Stimulated activated memory B cell treated with anti-CD40 and anti-IgM and Interleukin-4, amounts not matched to agents 10 μg/mL and 1 μg/mL and 100 μg/mL, for 72 hours (primary cell): ENCODE measurements around the gene ANKH.

Experiments
- ATAC-seq: fragments of 150-1000 bp; cut with Tn5 transposase; 2 replicates; pipeline ENCODE4 v1.10.0; 2021
- H3K27ac Mint-ChIP-seq: one replicate; pipeline ENCODE4 v1.8.0; 2022; ENCODE audit warnings: mild to moderate bottlenecking, mixed read lengths
- H3K27me3 Mint-ChIP-seq: one replicate; pipeline ENCODE4 v1.8.0; 2022; ENCODE audit warnings: mixed read lengths
- H3K36me3 Mint-ChIP-seq: one replicate; pipeline ENCODE4 v1.8.0; 2022; ENCODE audit warnings: mixed read lengths
- H3K4me1 Mint-ChIP-seq: one replicate; pipeline ENCODE4 v1.8.0; 2022; ENCODE audit warnings: mixed read lengths
- H3K4me3 Mint-ChIP-seq: one replicate; pipeline ENCODE4 v1.8.0; 2022; ENCODE audit warnings: mild to moderate bottlenecking, moderate library complexity, mixed read lengths
- H3K9me3 Mint-ChIP-seq: one replicate; pipeline ENCODE4 v1.8.0; 2022; ENCODE audit warnings: mixed read lengths

The ANKH gene

GRCh38 chr5:14873093-14873492 lies 1.5 kb upstream of the ANKH start:
- peak overlapping the region; percentile 88 for H3K27ac Mint-ChIP-seq
- peaks cover 22% of the 10 kb centered on the region for H3K4me1 Mint-ChIP-seq
- ATAC-seq: no peak
- no peaks in the 10 kb centered on the region for H3K9me3 Mint-ChIP-seq
- H3K4me3 Mint-ChIP-seq: no peak overlapping the region
- peaks cover 1% of the 10 kb centered on the region for H3K27me3 Mint-ChIP-seq
- no peaks in the 10 kb centered on the region for H3K36me3 Mint-ChIP-seq

GRCh38 chr5:14872070-14872989 lies 752 bp upstream of the ANKH start:
- Mint-ChIP-seq H3K4me3 (peak overlapping the region; percentile 88), H3K9me3 (no peaks in the 10 kb centered on the region), H3K27me3 (no peaks in the 10 kb centered on the region), H3K4me1 (peaks cover 22% of the 10 kb centered on the region), H3K36me3 (no peaks in the 10 kb centered on the region), H3K27ac (peak overlapping the region; percentile 88)
- ATAC-seq: peak; percentile 57

GRCh38 chr5:14870337-14871213 lies 1.0 kb downstream of the ANKH start:
- H3K27ac Mint-ChIP-seq: peak overlapping the region; percentile 88
- no peaks in the 10 kb centered on the region for H3K27me3 Mint-ChIP-seq
- no peak for ATAC-seq
- H3K9me3 Mint-ChIP-seq: no peaks in the 10 kb centered on the region
- no peaks in the 10 kb centered on the region for H3K36me3 Mint-ChIP-seq
- H3K4me1 Mint-ChIP-seq: peaks cover 22% of the 10 kb centered on the region
- H3K4me3 Mint-ChIP-seq: peak overlapping the region; percentile 94

- Mint-ChIP-seq H3K27ac (peak overlapping the region; percentile 88), H3K4me3 (peak overlapping the region; percentile 94), H3K27me3 (no peaks in the 10 kb centered on the region), H3K9me3 (no peaks in the 10 kb centered on the region), H3K36me3 (no peaks in the 10 kb centered on the region), H3K4me1 (peaks cover 22% of the 10 kb centered on the region)
- no peak for ATAC-seq
Observed at GRCh38 chr5:14869668-14870164, 1.9 kb downstream of the ANKH start.

GRCh38 chr5:14869233-14869632 lies 2.3 kb downstream of the ANKH start:
- no peaks in the 10 kb centered on the region for H3K27me3 Mint-ChIP-seq

GRCh38 chr5:14868771-14869170 lies 2.8 kb downstream of the ANKH start:
- no peaks in the 10 kb centered on the region for H3K36me3 Mint-ChIP-seq
- H3K9me3 Mint-ChIP-seq: no peaks in the 10 kb centered on the region
- peaks cover 22% of the 10 kb centered on the region for H3K4me1 Mint-ChIP-seq
- H3K4me3 Mint-ChIP-seq: no peak overlapping the region
- no peaks in the 10 kb centered on the region for H3K27me3 Mint-ChIP-seq
- no peak overlapping the region for H3K27ac Mint-ChIP-seq
- ATAC-seq: no peak

More at GRCh38 chr5:14869233-14869632, 2.3 kb downstream of the ANKH start:
- Mint-ChIP-seq H3K4me3 (no peak overlapping the region), H3K4me1 (peaks cover 22% of the 10 kb centered on the region), H3K36me3 (no peaks in the 10 kb centered on the region), H3K27ac (no peak overlapping the region), H3K9me3 (no peaks in the 10 kb centered on the region)
- no peak for ATAC-seq

- H3K27me3 Mint-ChIP-seq: no peaks in the 10 kb centered on the region
- H3K9me3 Mint-ChIP-seq: no peaks in the 10 kb centered on the region
- H3K27ac Mint-ChIP-seq: no peak overlapping the region
- no peak overlapping the region for H3K4me3 Mint-ChIP-seq
- ATAC-seq: no peak
- peaks cover 24% of the 10 kb centered on the region for H3K4me1 Mint-ChIP-seq
- H3K36me3 Mint-ChIP-seq: peaks cover 10% of the 10 kb centered on the region
Observed at GRCh38 chr5:14864181-14864812, 7.3 kb downstream of the ANKH start.

GRCh38 chr5:14863105-14863504 lies 8.5 kb downstream of the ANKH start:
- Mint-ChIP-seq H3K27ac (no peak overlapping the region), H3K9me3 (no peaks in the 10 kb centered on the region), H3K4me1 (peaks cover 17% of the 10 kb centered on the region), H3K36me3 (peaks cover 13% of the 10 kb centered on the region), H3K4me3 (no peak overlapping the region), H3K27me3 (no peaks in the 10 kb centered on the region)
- no peak for ATAC-seq

GRCh38 chr5:14861123-14861765 lies 10.3 kb downstream of the ANKH start:
- no peak overlapping the region for H3K27ac Mint-ChIP-seq
- H3K36me3 Mint-ChIP-seq: peaks cover 13% of the 10 kb centered on the region
- H3K27me3 Mint-ChIP-seq: no peaks in the 10 kb centered on the region
- no peaks in the 10 kb centered on the region for H3K9me3 Mint-ChIP-seq
- ATAC-seq: no peak
- H3K4me1 Mint-ChIP-seq: peaks cover 17% of the 10 kb centered on the region
- no peak overlapping the region for H3K4me3 Mint-ChIP-seq

GRCh38 chr5:14859980-14860379 lies 11.6 kb downstream of the ANKH start:
- Mint-ChIP-seq H3K4me3 (no peak overlapping the region), H3K36me3 (peaks cover 13% of the 10 kb centered on the region), H3K4me1 (peaks cover 19% of the 10 kb centered on the region), H3K27ac (no peak overlapping the region), H3K27me3 (no peaks in the 10 kb centered on the region), H3K9me3 (no peaks in the 10 kb centered on the region)
- ATAC-seq: no peak

GRCh38 chr5:14859150-14859549 lies 12.4 kb downstream of the ANKH start:
- peaks cover 28% of the 10 kb centered on the region for H3K4me1 Mint-ChIP-seq
- H3K27me3 Mint-ChIP-seq: no peaks in the 10 kb centered on the region
- H3K4me3 Mint-ChIP-seq: no peak overlapping the region
- H3K27ac Mint-ChIP-seq: no peak overlapping the region
- no peaks in the 10 kb centered on the region for H3K9me3 Mint-ChIP-seq
- H3K36me3 Mint-ChIP-seq: peaks cover 13% of the 10 kb centered on the region
- no peak for ATAC-seq

- Mint-ChIP-seq H3K4me3 (no peak overlapping the region), H3K27ac (peak overlapping the region; percentile 2), H3K27me3 (no peaks in the 10 kb centered on the region), H3K4me1 (peaks cover 34% of the 10 kb centered on the region), H3K36me3 (peaks cover 13% of the 10 kb centered on the region), H3K9me3 (no peaks in the 10 kb centered on the region)
- no peak for ATAC-seq
Observed at GRCh38 chr5:14855366-14855765, 16.2 kb downstream of the ANKH start.

GRCh38 chr5:14854799-14855198 lies 16.8 kb downstream of the ANKH start:
- no peak for ATAC-seq
- Mint-ChIP-seq H3K9me3 (no peaks in the 10 kb centered on the region), H3K36me3 (peaks cover 11% of the 10 kb centered on the region), H3K27me3 (no peaks in the 10 kb centered on the region), H3K4me3 (no peak overlapping the region), H3K4me1 (peaks cover 34% of the 10 kb centered on the region), H3K27ac (peak overlapping the region; percentile 2)

- Mint-ChIP-seq H3K27me3 (no peaks in the 10 kb centered on the region), H3K36me3 (peaks cover 13% of the 10 kb centered on the region), H3K4me3 (no peak overlapping the region), H3K4me1 (peaks cover 34% of the 10 kb centered on the region), H3K9me3 (no peaks in the 10 kb centered on the region), H3K27ac (no peak overlapping the region)
- no peak for ATAC-seq
Observed at GRCh38 chr5:14853685-14854084, 17.9 kb downstream of the ANKH start.
